Raji (cell line): ENCODE measurements around the gene SGCB.

ENCODE experiments used
- POLR2A ChIP-seq: IDR thresholded peaks from 2 replicates; pipeline ENCODE4 v1.6.1; 2011; ENCODE audit warnings: low read depth, low read length, control low read depth; ENCODE audit not compliant: insufficient read depth

The SGCB gene

GRCh38 chr4:52037689-52038102, 403 bp downstream of the SGCB start:
- TF ChIP-seq POLR2A = no peak

GRCh38 chr4:52036886-52037530, 1.1 kb downstream of the SGCB start:
- TF ChIP-seq POLR2A = no peak

GRCh38 chr4:52035190-52035589, 2.9 kb downstream of the SGCB start:
- no peak for TF ChIP-seq POLR2A

- no peak for TF ChIP-seq POLR2A
Observed at GRCh38 chr4:52032005-52032404, 6.1 kb downstream of the SGCB start.

GRCh38 chr4:52028970-52029369, 9.1 kb downstream of the SGCB start:
- no peak for TF ChIP-seq POLR2A

- TF ChIP-seq POLR2A = no peak
Observed at GRCh38 chr4:52019936-52020657, 18.0 kb downstream of the SGCB start, which contains the start of gene LRRC66. TSS of gene LRRC66 (minus strand) at chr4:52020363. CDS start at chr4:52017613, 2,750 bp downstream.

GRCh38 chr4:52017814-52018213, 20.3 kb downstream of the SGCB start:
- TF ChIP-seq POLR2A = no peak

- no peak for TF ChIP-seq POLR2A
Observed at GRCh38 chr4:52016981-52017380, 21.1 kb downstream of the SGCB start.

- TF ChIP-seq POLR2A = no peak
Observed at GRCh38 chr4:52015366-52015765, 22.7 kb downstream of the SGCB start.

- no peak for TF ChIP-seq POLR2A
Observed at GRCh38 chr4:52014903-52015302, 23.2 kb downstream of the SGCB start.

- TF ChIP-seq POLR2A = no peak
Observed at GRCh38 chr4:52012651-52013050, 25.4 kb downstream of the SGCB start.

- no peak for TF ChIP-seq POLR2A
Observed at GRCh38 chr4:52010986-52011385, 27.1 kb downstream of the SGCB start.

GRCh38 chr4:52006887-52007286, 31.2 kb downstream of the SGCB start:
- TF ChIP-seq POLR2A = no peak

- TF ChIP-seq POLR2A = no peak
Observed at GRCh38 chr4:52005604-52006273, 32.4 kb downstream of the SGCB start.

- no peak for TF ChIP-seq POLR2A
Observed at GRCh38 chr4:52004414-52004813, 33.7 kb downstream of the SGCB start.

GRCh38 chr4:52001616-52002015, 36.5 kb downstream of the SGCB start:
- no peak for TF ChIP-seq POLR2A
